ENCODE data around the gene S100A5.

DNA sequence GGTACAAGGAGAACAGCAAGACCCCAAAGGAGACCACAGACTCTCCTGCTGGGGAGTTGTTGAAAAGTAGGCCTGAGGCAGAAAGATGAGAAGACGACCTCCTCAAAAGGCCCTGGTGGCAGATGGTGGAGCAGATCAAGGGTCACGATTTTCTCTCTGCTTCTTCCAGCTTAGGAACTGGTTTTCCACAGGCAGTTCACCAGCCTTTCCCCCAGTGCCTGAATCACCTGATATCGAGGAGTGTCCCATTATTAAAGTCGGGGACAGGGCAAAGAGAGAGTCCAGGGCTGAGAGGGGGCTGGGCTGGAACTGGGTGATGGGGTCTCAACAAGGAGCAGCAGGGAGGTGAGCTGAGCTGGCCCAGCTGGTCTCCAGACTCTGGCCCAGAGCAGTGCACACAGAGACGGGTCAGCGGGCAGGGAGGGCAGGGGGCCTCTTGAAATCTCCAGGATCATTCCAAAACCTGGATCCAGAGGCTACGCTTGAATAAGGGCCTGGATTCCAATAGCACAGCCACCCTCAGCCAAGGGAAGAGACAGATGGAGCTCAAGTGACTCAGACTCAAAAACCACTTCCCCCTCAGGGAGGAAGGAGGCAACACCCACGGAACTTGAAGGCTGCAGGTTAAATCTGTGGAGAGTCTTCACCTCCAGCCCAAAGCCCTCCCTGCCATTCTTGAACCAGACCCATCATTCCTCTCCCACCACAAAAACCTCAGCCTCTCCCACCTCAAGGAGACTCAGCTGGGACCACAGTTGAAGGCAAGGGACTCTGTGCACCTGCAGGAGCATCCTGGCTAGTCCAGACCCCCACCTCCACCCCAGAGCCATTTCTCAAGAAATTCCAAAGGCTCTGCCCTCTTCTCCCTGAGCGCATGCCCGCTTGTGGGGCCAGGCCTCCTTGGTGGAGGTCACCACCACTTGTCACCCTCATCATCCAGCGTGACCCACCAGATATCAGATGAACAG, at the start of gene S100A5:
- TF ChIP-seq EZH2 (IDR thresholded peaks at IDR 0.05; ENCODE audit: insufficient read depth, low read length) (no peak), CTCF (IDR thresholded peaks at IDR 0.05; ENCODE audit: insufficient read depth, low read depth, low read length) (no peak)
